Glomerular endothelial cell (primary cell): ENCODE measurements around the gene YARS1. TPM values are rescaled to one million over a fixed set of nuclear protein-coding genes. Genes with fewer than 3 reads are reported as not detected.

Source experiments
- DNase-seq: peaks from one replicate; pipeline ENCODE4 v3.0.0-alpha.2; 2011; ENCODE audit warnings: low read depth, low spot score; ENCODE audit errors: extremely low read depth
- total RNA-seq: library from RNA; depleted of rRNA; stranded (reverse); fragments of >200 nt; gene quantifications from 2 replicates; pipeline ENCODE4 v1.2.3, GENCODE V29; 2015

YARS1 gene
- 60.7 and 74.8 TPM in 2 replicates for total RNA-seq

DNA sequence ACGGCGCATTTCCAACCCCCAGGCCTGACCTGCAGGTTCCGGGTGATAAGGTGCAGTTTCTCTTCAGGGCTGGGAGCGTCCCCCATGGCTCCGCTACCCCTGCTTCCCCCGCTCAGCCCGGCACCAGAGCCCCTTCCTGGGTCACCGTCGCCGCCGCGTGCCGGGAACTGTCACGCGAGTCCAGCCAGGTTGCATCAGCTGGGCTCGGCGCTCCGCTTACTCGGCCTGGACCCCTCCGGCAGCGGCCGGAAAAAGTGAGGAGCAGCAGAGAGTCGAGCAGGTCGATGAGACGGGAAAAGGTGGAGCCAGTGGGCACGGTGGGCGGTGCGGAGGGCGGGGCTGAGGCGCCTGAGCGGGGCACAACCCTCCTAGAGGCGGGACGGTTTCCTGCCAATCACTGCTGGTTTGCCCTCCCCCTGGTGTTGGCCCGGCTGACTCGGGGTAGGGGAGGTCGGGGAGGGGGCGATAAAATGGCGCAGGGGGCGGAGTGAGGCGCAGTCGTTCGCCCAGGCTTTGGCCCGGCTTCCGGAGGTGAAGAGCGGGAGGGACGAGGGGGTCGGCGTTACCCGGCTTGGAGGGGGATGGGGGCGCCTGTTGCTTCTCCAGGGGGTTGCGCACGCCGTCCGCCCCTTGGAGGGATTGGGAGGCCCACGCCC, at the start of gene YARS1, which contains the start of gene S100PBP:
Gene YARS1 (minus strand): TSS at position 200 of the 656 bp plus-strand sequence. CDS start 114 bp downstream, at position 86.
Gene S100PBP (plus strand): TSS at position 495 of the 656 bp plus-strand sequence. CDS start 8,447 bp downstream, outside the sequence.
- peak; percentile 73 for DNase-seq

DNA sequence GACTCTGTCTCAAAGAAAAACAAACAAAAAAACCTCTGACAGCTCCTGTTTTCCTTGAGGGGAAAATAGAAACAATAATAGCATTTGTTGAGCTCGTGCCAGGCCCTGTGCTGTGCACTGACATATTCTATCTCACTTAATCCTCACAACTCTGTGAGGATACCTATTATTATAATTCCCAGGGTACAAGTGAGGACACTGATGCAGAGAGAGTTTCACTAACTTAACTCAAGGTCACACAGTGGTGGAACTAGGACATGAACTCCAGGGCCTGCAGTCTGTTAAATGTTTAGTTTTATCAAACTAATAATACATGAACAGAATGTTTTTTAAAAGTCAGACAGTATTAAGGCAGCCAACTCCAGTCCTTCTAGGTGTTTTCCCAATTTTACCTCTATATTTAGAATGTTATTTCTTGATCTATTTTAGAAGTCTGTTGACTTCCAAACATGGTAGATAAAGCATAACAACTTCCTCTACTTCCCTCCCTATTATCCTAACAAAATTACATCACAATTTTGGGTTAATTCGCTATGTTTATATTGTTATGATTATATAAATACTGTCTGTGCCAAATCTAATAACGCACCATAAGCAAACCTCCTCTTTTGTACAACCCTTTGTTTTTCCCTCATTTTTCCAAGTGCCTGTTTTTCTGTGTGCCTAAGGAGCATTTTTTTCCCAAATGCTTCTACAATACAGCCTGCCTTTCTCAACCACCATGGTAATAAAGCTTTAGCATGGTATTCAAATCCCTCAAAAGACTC, 48.7 kb upstream of the YARS1 start:
- DNase-seq, result no peak

DNA sequence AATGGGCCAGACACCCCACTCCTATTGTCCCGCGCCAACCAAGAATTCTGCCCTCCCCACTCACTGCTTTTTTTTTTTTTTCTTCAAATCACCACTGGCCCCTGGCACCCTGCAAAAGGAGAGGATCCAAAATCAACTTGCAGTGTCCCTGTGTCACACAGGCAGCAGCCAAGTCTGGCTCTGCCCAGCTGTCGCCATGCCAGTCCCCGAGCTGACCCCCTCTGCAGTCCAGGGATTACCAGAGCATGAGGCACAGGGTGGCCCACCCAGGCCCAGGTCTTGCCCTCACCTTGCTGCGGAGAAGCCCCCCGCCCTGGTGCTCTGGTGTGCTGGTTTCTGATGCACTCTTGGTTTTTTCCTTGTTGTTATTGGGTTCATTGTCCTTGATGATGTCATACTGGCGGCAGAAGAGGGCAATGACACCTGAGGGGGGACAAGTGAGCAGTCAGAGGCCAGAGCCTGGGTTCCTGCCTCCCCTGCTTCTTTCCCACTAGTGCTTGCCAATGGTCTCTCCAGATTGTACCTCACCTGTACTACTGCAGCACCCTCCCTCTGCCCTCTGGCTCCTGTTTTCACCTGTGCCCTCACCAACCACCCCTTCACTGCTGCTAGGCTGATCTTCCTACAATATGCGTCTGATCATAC, 47.3 kb upstream of the YARS1 start:
- no peak for DNase-seq

DNA sequence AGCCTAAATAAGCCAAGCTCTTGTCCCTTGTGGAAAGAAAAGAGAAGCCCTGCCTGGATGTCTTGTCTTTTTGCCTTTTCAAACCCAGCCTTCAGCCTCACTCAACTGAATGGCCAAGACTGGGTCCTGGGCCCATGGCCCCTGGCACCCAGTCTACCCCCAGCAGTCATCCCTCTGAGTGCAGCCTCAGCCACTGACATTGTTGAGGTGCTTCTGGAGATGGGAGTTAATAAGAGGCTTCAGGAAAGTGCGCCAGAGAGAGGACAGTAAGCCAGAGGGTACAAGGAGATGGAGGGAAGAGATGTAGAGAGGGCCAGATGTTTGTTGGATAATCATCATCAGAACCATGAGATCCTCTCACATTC, 46.7 kb upstream of the YARS1 start:
- no peak for DNase-seq

DNA sequence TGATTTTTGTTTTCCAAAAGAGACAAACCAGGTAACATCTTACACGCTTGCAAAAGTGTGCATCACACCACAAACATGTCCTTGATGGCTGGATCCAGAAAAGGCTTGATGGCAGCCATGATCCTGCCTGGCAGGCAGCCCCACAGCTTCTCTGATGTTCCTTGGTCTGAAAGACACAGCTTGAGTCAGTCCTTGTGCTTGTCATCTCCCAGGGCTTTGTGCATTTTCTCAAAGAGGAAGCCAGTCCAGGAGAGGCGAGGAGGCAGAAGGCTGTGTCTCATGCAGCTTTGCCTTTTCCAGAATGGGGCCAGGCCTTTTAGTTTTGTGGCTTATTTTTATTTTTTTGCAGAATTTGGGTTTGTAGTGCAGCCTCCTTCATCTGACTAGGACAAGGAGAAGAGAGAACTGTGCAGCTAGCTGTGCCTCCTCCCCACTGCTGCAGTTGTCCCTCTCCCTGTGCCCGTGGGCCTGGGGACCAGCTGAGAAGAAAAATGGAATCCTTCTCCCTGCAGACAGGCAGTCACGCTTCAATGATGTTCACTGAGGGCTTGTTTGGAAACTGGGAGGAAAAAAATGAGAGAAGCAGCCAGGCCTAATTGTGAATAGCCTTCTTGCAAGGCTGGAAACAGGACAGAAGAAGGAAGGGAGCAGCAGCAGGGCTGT, 46.2 kb upstream of the YARS1 start:
- no peak for DNase-seq

DNA sequence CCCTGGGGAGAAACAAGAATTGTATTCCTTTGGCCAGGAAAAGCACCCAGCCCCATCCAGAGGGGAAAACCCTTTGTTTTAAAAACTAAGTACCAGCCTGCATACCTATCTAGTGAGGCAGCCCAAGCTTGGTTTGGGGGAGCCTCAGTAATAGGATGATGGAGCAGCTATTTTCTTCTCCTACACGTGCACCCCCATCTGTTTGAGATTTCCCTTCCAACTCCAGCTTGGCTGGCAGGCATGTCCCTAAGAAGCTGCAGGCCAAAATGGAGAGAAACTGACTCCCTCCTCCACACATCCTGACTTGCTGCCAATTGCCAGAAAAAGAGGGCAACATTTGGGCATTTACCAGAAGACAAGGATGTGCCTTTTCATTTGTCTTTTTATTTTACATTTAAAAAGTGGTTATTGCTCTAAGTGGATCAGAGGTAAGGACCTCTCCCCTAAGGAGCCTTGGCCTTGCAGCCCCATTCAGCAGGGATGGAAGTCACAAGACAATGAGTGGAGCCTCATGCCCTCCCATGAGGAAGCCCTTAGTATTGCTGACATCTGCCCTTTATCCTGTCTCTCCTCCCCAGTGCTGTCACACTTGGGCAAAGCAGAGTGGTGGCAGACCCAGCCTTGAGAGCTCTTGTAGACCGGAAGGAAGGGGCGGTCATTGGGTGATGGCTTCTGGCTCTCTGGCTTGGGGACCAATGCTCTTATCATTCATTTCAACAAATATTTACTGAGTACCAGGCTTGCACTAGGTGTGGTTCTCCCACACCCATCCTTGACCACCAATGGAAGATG, 44.9 kb upstream of the YARS1 start:
- no peak for DNase-seq

DNA sequence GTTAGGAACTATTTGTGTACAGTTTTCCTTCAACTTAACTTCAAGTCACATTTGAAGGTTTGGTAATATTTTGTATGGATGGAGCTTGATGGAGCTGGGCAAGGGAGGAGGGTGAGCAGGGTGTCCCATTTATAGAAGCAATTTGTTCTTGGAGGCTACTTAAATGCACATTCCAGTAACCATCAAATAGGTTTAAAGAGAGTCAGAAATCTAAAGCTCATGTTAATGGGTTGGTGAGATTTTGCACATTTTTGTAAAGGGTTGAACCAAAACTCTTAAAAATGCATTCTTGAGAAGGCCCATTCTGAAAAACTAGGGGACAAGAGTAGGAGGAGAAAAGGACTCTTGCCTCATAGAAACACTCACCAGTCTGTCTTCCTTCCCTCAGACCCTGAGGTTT, 43.4 kb upstream of the YARS1 start:
- no peak for DNase-seq

DNA sequence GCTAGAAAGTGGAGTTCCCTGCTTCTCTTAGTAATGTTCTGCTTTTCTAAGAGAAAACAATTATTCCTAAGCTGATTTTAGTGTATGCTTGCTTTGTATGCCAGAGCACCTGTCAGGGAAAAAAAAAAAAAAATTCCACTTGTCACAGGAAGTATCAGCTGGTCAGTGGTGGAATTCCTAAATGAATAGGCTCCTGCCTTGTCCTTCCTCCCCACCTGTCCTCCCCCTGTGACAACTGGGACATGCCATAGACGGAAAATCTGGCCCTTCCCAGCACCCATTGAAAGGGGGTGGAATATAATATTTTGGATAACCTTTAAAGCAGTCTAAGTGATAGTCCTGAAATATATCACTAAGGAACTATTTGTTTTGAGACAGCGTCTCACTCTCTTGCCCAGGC, 42.8 kb upstream of the YARS1 start:
- DNase-seq, result no peak

DNA sequence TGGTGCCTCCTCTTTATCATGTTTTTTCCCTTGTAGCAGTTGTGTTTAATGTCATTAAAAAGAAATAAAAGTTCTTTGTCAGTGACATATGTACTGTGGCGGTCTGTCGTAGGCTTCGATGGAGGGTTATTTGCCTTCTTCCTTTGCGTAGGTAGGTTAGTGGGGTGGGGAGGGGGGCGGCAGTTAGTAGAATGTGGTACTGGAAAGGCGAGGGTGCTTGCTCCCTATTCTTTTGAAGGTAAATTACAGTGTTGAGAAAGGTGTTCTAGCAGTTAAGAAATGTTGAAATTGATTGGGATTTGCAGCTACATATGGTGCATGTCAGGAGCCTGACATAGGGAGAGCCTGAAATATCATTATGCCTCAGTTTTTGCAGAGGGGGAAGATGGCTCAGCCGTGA, 41.6 kb upstream of the YARS1 start:
- no peak for DNase-seq

DNA sequence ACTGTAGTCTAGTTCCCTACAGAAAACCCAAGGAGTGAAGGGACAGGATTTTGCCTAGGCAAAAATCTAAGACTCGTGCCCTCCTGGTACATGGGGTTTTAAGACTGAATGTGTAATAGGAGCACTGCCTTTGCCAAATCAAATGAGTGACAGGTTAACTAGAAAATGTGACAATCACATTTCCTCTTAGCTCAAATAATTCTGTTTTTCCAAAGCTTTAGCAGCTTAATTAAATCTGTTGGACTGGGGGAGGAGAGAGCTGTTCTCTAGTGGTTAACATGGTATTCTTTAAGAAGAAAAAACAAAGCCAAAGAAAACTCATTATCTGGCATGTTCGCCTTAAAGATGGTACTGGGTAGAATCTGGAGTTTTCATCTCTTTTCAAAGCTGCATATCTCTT, 41.0 kb upstream of the YARS1 start:
- no peak for DNase-seq

DNA sequence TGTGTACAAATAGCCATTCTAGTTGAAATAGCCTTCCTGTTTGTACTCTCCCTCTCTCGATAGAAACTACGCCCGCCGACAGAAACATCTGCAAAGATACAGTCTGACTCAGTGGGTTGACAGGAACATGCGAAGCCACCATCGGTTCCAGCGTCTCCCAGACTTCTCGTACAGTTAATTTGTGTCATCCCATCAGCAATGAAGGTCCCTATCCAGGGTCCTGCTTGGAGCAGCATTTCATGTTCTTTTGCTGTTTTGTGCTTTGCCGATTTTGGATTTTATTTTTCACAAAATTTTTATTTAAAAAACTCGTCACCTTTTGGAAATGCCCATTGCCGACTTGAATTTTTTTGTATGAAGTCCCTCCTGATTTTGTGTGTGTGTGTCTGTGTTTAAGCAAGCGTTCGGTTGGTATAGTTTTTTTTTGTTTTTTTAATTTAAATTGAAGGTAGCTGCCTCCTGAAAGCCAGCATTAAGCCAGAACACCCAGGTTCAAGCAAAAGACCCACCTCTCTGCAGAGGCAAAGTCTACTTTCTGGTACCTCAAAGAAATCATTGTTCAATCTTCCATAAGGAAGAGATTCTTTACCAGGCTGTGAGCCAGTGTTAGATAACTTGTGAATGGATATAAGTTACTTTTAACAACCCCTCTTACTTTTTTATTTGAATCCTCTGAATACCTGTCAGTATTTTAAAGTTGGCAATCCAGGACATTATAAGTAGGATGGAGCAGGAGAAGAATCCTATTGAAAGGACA, 38.9 kb upstream of the YARS1 start:
- DNase-seq, result no peak

DNA sequence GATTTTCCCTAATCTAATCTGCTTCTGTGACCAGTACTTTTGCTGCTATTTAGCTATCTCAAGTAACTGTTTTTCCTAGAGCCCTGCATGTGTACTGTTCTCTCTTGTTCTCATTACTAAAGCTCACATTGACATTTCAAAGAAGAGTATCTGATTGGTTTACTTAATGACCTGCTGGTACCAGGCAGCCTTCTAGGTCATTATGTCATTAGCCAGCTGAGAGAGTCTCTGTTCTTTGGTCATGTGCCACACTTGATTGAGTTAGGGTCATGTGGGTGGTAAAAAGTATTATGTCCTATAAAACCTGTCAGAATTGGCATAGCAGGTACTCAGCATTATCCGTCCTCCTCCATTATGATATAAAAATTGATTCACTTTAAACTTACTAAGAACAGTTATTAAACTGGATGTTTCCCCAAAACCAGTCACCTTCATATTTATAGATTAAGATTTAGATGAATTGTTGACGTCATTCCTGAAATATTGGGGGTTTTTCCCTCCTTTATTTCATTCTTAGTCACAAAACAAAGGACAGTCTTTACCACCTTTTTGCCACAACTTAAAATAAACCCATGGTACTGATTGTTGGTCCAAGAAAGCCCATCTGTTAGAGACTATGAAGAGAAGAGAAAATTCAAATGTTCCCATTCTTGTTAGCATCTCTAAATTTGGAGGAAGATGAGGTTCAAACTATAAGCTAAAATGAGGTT, 31.4 kb upstream of the YARS1 start:
- no peak for DNase-seq

DNA sequence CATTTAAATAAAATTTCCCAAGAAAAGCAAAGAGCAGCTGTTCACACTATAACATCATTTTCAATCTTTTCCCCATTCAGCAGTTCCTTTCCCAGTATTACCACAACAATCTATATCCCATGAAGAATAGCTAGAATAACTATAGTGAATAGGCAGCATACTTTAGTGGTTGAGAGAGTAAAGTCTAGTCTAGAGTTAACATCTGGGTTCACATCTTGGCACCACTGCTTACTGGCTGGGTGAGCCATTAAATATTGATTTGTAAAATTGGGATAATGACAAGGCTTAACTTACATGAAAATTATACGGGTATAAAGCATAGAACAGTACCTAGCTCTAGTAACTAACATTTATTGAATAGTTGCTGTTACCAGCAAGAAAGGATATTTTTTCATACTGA, 14.7 kb upstream of the YARS1 start:
- no peak for DNase-seq

DNA sequence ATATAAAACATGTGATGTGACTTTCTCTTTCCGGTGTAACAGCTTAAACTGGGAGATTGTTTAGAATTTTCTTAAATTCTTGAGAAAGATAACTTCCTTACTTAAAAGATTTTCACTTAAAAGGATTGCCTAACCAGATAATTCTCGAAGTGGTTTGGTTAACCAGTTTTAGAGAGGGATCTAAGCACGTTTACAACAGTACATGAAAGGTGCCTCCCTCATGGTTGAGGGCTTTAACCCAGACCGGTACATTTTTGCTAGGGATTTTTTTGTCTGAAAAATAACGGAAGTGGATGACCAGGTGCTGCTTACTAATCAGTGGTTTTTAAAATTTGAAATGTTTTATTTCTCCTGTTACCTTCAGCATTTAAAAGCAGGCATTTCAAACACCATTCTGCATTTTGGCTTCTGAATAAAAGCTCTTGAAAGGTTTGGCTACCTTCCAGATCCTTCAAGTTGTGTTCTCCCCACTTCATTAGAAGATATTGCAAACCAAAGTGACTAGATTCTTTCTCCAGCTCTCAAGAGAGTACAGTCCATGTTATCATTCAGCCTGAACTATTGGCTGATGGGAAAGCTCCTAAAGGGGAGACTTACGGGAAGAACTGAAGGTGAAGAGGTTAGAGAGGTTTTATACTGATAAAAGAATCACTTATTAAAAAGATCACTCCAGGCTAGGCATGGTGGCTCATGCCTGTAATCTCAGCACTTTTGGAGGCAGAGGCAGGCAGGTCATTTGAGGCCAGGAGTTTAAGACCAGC, 13.1 kb upstream of the YARS1 start:
- no peak for DNase-seq

DNA sequence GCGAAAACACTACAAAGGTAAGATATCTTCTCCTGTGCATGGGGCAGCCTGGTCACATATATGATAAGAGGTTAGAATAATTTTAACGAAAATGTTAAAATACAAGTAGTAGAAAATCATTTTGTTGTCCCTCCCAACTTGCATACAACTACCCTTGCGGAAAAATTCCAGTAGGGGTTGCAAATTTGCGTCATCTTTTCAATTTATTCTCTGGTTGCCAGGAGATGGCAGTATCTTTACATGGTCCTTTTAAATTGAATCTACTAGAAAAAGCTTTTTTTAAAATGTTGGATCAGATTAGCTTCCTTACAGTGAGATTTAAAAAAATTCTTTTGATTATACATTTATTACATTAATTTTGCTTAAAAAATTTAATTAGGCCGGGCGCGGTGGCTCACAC, 11.2 kb upstream of the YARS1 start:
- no peak for DNase-seq

DNA sequence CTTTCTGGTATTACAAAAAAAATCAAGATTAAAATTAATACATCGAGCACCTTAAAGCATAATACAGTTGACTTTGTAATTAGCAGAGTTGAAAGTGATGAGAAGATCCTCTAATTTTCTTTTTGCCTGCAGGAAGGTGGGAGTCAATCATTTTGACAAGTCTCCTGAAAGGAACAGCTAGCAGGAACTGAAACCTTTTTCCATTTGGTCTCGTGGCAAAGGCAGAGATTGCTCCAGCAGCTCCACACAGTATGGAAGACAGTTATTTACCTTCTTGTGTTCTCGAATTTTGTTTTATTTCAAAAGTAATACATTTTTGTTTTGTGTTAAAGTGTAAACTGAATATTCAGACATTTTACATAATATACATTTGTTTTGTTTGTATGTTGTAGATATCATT, 8.0 kb upstream of the YARS1 start:
- DNase-seq, result no peak

DNA sequence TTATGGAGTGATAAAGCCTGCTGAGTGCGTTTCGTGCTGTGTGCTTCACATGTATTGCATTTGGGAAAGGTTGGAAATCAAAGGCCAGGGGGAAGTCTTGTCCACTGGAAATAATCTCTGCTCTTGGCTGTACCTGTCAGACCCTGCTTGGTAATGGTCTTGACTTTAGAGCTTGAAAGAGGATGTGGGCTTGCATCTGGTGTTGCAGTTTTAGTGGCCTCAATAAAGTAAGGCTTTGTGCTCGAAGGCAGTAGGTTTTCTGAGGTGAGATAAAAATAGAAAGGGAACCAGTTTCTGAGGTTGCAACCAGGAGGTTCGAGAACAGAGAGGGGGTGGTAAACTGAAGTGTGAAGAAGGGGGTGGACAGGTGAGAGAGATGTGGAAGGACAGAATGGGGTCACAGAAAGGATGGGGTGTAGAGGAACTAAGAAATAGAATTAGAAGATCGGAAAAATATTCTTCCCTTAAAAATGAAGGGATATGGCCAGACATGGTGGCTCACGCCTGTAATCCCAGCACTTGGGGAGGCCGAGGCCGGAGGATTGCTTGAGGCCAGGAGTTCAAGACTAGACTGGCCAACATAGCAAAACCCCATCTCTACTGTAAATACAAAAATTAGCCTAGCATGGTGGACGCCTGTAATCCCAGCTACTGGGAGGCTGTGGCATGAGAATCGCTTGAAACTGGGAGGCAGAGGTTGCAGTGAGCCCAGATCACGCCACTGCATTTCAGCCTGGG, 1.8 kb upstream of the YARS1 start:
- no peak for DNase-seq
